Mesenchymal stem cell (in vitro differentiated cells and primary cell): ENCODE results near the gene USP15.

Experiments used
- DNase-seq: peaks from one replicate; pipeline ENCODE4 v3.0.0-alpha.2; 2013
- H2AFZ ChIP-seq: one replicate; pipeline ENCODE4 v1.6.1; 2013; ENCODE audit warnings: low read depth, mild to moderate bottlenecking, control low read depth, inconsistent platforms, low read length, moderate library complexity
- H2AK5ac ChIP-seq: 2 replicates; pipeline ENCODE4 v1.6.1; 2013; ENCODE audit warnings: low read length, moderate library complexity, mild to moderate bottlenecking, inconsistent platforms; ENCODE audit not compliant: severe bottlenecking
- H2BK120ac ChIP-seq: one replicate; pipeline ENCODE4 v1.6.1; 2013; ENCODE audit warnings: low read depth, mild to moderate bottlenecking, inconsistent platforms, low read length, moderate library complexity
- H2BK12ac ChIP-seq, 2 experiments: one replicate each; pipeline ENCODE4 v1.6.1; 2013; ENCODE audit warnings: inconsistent platforms in 2 of 2, low read length in 2 of 2, mild to moderate bottlenecking in 2 of 2, moderate library complexity in 2 of 2, control low read depth in 1 of 2
- H2BK15ac ChIP-seq: one replicate; pipeline ENCODE4 v1.6.1; 2013; ENCODE audit warnings: mild to moderate bottlenecking, low read depth, inconsistent platforms; ENCODE audit not compliant: poor library complexity, severe bottlenecking
- H2BK5ac ChIP-seq: 2 replicates; pipeline ENCODE4 v1.6.1; 2013; ENCODE audit warnings: low read depth, mild to moderate bottlenecking, low read length, control low read depth, inconsistent platforms; ENCODE audit not compliant: poor library complexity, severe bottlenecking
- H3K14ac ChIP-seq, 2 experiments: one replicate each; pipeline ENCODE4 v1.6.1; 2013; ENCODE audit warnings: inconsistent platforms in 2 of 2, low read length in 2 of 2, control low read depth in 1 of 2, mild to moderate bottlenecking in 1 of 2, moderate library complexity in 1 of 2
- H3K18ac ChIP-seq, 2 experiments: one replicate each; pipeline ENCODE4 v1.6.1; 2013; ENCODE audit warnings: inconsistent platforms in 2 of 2, low read length in 2 of 2, control low read depth in 1 of 2, low read depth in 1 of 2, mild to moderate bottlenecking in 1 of 2
- H3K23ac ChIP-seq, 2 experiments: one replicate each; pipeline ENCODE4 v1.6.1; 2013; ENCODE audit warnings: inconsistent platforms in 2 of 2, low read length in 2 of 2, mild to moderate bottlenecking in 2 of 2, moderate library complexity in 2 of 2, control low read depth in 1 of 2
- H3K27ac ChIP-seq: 2 replicates; pipeline ENCODE4 v1.5.1; 2013; ENCODE audit warnings: mild to moderate bottlenecking, moderate library complexity, low read length, control low read depth, inconsistent platforms; ENCODE audit not compliant: poor library complexity, severe bottlenecking
- H3K27me3 ChIP-seq, 2 experiments: 2 replicates each; pipeline versions ENCODE4 v1.6.1 to v1.7.0; 2013; ENCODE audit warnings: low read length in 2 of 2, mild to moderate bottlenecking in 2 of 2, moderate library complexity in 2 of 2, control low read depth in 1 of 2, inconsistent platforms in 1 of 2; ENCODE audit not compliant: control insufficient read depth in 1 of 2, insufficient read depth in 1 of 2
- H3K36me3 ChIP-seq, 2 experiments: 2 replicates each; pipeline versions ENCODE4 v1.6.1 to v1.7.0; 2013; ENCODE audit warnings: low read length in 2 of 2, control low read depth in 1 of 2, inconsistent platforms in 1 of 2, low read depth in 1 of 2, mild to moderate bottlenecking in 1 of 2; ENCODE audit not compliant: insufficient read depth in 2 of 2, control insufficient read depth in 1 of 2
- H3K4ac ChIP-seq, 2 experiments: one replicate each; pipeline ENCODE4 v1.6.1; 2013; ENCODE audit warnings: inconsistent platforms in 2 of 2, low read length in 2 of 2, mild to moderate bottlenecking in 2 of 2, moderate library complexity in 2 of 2, control low read depth in 1 of 2, low read depth in 1 of 2
- H3K4me1 ChIP-seq: 2 replicates; pipeline ENCODE4 v1.6.1; 2013; ENCODE audit warnings: low read depth, low read length, control low read depth; ENCODE audit not compliant: control insufficient read depth, insufficient read depth
- H3K4me2 ChIP-seq: 2 replicates; pipeline ENCODE4 v1.6.1; 2013; ENCODE audit warnings: low read length, mild to moderate bottlenecking, inconsistent platforms; ENCODE audit not compliant: poor library complexity, severe bottlenecking
- H3K4me3 ChIP-seq, 2 experiments: 2 replicates each; pipeline versions ENCODE4 v1.5.1 to v1.7.0; 2013; ENCODE audit warnings: low read length in 2 of 2, mild to moderate bottlenecking in 2 of 2, control low read depth in 1 of 2, low read depth in 1 of 2; ENCODE audit not compliant: insufficient read depth in 1 of 2
- H3K79me1 ChIP-seq: replicated peaks from 2 replicates; pipeline ENCODE4 v1.6.1; 2013; ENCODE audit warnings: mild to moderate bottlenecking, control low read depth, low read length, inconsistent platforms; ENCODE audit not compliant: poor library complexity, severe bottlenecking
- H3K9ac ChIP-seq: 2 replicates; pipeline ENCODE4 v1.7.0; 2013; ENCODE audit warnings: mild to moderate bottlenecking, low read length, moderate library complexity
- H3K9me3 ChIP-seq: 2 replicates; pipeline ENCODE4 v1.7.0; 2013; ENCODE audit warnings: mild to moderate bottlenecking, low read length; ENCODE audit not compliant: control insufficient read depth
- H4K8ac ChIP-seq: one replicate; pipeline ENCODE4 v1.6.1; 2013; ENCODE audit warnings: inconsistent platforms, mild to moderate bottlenecking, low read length, moderate library complexity
- H4K91ac ChIP-seq: one replicate; pipeline ENCODE4 v1.6.1; 2013; ENCODE audit warnings: mild to moderate bottlenecking, low read length, inconsistent platforms
- WGBS: methylation state at CpG from one replicate; pipeline ENCODE4 v1.1.7; 2013; ENCODE audit warnings: mixed read lengths; 5-methylcytosine and 5-hydroxymethylcytosine counted together

USP15 gene

DNA sequence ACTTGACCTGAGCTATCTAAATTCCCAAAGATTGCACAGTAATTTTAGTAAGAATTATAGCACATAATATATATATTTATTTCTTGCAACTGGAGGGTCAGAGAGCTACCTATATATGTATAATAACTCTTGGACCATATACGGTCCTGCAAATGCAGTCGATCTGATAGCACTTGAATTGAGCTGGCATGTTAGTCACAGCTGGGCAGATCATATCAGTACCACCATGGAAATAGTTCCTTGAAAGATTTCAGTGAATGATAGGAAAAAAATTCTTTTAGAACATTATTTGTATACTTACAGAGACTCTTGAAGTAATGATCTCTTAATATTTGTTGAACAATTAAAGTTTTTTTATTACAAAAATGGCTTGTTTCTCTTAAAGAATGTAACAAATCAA, 111.9 kb downstream of the USP15 start:
- WGBS = 92% methylated on average over 2 of the region's 2 CpGs
- no peak overlapping the region for H3K27ac ChIP-seq
- no peak overlapping the region for H3K4ac ChIP-seq
- no peak overlapping the region for H2AK5ac ChIP-seq
- no peaks in the 10 kb centered on the region for H3K27me3 ChIP-seq
- no peak overlapping the region for H3K23ac ChIP-seq
- no peaks in the 10 kb centered on the region for H3K9me3 ChIP-seq
- H2BK12ac ChIP-seq = no peak overlapping the region
- no peak overlapping the region for H3K9ac ChIP-seq
- H2BK15ac ChIP-seq = no peak overlapping the region
- no peak overlapping the region for H3K18ac ChIP-seq
- H3K36me3 ChIP-seq = peaks cover 0 to 12% of the 10 kb centered on the region in 2 experiments
- H3K4me3 ChIP-seq = no peak overlapping the region
- H3K4me2 ChIP-seq = no peak overlapping the region
- no peak overlapping the region for H4K8ac ChIP-seq
- no peaks in the 10 kb centered on the region for H3K4me1 ChIP-seq
- H3K79me1 ChIP-seq = peaks cover 6% of the 10 kb centered on the region
- H4K91ac ChIP-seq = no peak overlapping the region
- DNase-seq = no peak
- no peak overlapping the region for H2AFZ ChIP-seq
- no peak overlapping the region for H2BK5ac ChIP-seq
- H2BK120ac ChIP-seq = no peak overlapping the region
- no peak overlapping the region for H3K14ac ChIP-seq

DNA sequence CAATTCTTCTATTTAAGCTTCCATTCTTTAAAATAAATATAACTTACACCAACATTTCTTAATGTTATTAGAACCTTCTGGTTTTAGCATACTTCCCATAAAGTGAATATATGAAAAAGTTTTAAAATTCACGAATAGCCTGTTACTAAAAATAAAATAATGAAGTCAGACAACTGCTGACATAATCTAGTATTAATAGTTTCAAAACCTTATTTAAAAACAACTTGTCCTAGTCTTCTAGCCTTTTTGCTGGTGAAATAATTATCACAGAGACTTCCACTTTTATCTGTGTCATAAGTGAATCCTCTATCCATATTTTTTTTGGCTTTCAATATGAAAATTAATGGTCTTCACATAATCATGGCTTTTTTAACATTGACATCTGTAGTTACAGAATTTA, 112.6 kb downstream of the USP15 start:
- Histone ChIP-seq H3K23ac (no peak overlapping the region), H4K8ac (no peak overlapping the region), H3K4me1 (no peaks in the 10 kb centered on the region), H2BK12ac (no peak overlapping the region), H3K27ac (no peak overlapping the region), H3K27me3 (no peaks in the 10 kb centered on the region), H3K18ac (no peak overlapping the region), H4K91ac (no peak overlapping the region), H3K9me3 (no peaks in the 10 kb centered on the region), H3K4me3 (no peak overlapping the region), H2AFZ (no peak overlapping the region), H3K14ac (no peak overlapping the region), H2BK5ac (no peak overlapping the region), H3K79me1 (peaks cover 4% of the 10 kb centered on the region), H2BK120ac (no peak overlapping the region), H2AK5ac (no peak overlapping the region), H2BK15ac (no peak overlapping the region), H3K36me3 (peaks cover 0 to 12% of the 10 kb centered on the region in 2 experiments), H3K9ac (no peak overlapping the region), H3K4me2 (no peak overlapping the region), H3K4ac (no peak overlapping the region)
- DNase-seq = no peak
- WGBS = no CpG with 5 or more reads among the region's 1 CpG

DNA sequence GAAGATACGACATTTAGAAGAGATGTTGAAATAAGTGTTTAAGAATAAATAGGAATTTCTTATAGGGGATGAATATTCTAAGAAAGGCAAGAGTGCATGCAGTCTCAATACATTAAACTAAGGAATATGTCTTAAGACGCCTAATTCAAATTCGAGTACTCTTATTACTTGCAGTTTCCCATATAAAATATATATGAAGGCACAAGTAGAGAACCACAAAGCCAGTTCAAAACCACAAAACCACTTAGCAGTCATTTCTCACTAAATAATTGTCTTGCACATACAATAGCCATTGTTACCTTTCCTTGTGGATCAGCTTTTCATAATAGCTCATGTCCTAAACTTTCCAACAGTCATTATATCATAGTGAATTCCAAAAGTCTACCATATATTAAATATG, 115.4 kb downstream of the USP15 start:
- Histone ChIP-seq H3K36me3 (peaks cover 0 to 8% of the 10 kb centered on the region in 2 experiments), H2AK5ac (no peak overlapping the region), H2BK12ac (no peak overlapping the region), H3K4me1 (no peaks in the 10 kb centered on the region), H3K9ac (no peak overlapping the region), H2BK120ac (no peak overlapping the region), H3K14ac (no peak overlapping the region), H3K79me1 (peaks cover 2% of the 10 kb centered on the region), H3K27me3 (no peaks in the 10 kb centered on the region), H3K4me2 (no peak overlapping the region), H3K4ac (no peak overlapping the region), H4K8ac (no peak overlapping the region), H3K4me3 (no peak overlapping the region), H3K27ac (no peak overlapping the region), H4K91ac (no peak overlapping the region), H2BK5ac (no peak overlapping the region), H2AFZ (no peak overlapping the region), H2BK15ac (no peak overlapping the region), H3K9me3 (no peaks in the 10 kb centered on the region), H3K18ac (no peak overlapping the region), H3K23ac (no peak overlapping the region)
- DNase-seq = no peak
- whole genome bisulfite sequencing = 100% methylated on average over 3 of the region's 3 CpGs

DNA sequence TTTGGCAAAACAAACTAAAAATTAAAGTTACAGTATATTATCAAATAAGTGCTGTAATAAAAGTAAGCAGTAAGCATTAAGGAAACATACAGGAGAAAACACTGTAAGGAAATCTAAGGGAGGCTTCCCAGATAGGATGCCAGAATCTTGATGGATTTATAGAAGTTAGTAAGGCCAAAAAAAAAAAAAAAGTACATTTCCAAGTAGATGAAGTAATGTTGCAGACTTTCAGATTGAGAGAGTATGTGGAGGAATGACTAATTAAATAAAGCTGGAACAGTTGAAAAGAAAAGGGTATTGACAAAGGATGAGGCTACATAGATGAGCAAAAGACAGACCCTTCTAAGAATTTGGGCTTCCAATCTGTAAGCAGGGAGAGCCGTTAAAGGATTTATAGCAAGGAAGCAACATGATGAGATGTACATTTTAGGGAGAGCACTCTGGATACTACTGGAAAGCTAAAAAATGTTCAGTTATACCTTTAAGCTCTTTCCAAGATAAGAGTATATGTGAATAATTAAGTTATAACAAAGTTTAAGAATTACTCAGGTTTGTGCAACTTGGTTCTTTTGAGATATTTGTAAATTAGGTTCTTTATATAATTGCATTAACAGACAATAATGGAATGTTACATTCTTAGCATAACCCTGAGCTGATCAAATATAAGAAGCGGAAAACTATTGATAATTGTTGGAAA, 119.0 kb downstream of the USP15 start:
- Histone ChIP-seq H3K4me3 (no peak overlapping the region), H3K79me1 (peaks cover 4% of the 10 kb centered on the region), H3K23ac (no peak overlapping the region), H4K8ac (no peak overlapping the region), H2BK5ac (no peak overlapping the region), H2BK120ac (no peak overlapping the region), H4K91ac (no peak overlapping the region), H2AFZ (no peak overlapping the region), H3K36me3 (peaks cover 0 to 36% of the 10 kb centered on the region in 2 experiments), H3K18ac (no peak overlapping the region), H3K4me2 (no peak overlapping the region), H2BK12ac (no peak overlapping the region), H3K4ac (no peak overlapping the region), H3K14ac (no peak overlapping the region), H3K27me3 (no peaks in the 10 kb centered on the region), H3K9ac (no peak overlapping the region), H3K4me1 (no peaks in the 10 kb centered on the region), H2AK5ac (no peak overlapping the region), H3K9me3 (no peaks in the 10 kb centered on the region), H3K27ac (no peak overlapping the region), H2BK15ac (no peak overlapping the region)
- DNase-seq = no peak
- WGBS = 93% methylated on average over 1 of the region's 2 CpGs
